Activated CD4-positive, alpha-beta T cell treated with anti-CD3 and anti-CD28 coated beads, Interleukin-2, amount 50 U/mL, for 4 hours (primary cell): ENCODE measurements around the gene PTK6.
"Not testable (repeated sequence)": the region's sequence is repeated elsewhere in the genome, so short reads cannot be mapped to it uniquely, and the experiment has no call there.

Source experiments
- DNase-seq, 2 experiments: peaks; one replicate each; pipeline ENCODE4 v3.0.0-alpha.2; 2020

Gene PTK6

GRCh38 chr20:63568986-63569949 is 32.1 kb upstream of the PTK6 start:
- no peak for DNase-seq

DNA sequence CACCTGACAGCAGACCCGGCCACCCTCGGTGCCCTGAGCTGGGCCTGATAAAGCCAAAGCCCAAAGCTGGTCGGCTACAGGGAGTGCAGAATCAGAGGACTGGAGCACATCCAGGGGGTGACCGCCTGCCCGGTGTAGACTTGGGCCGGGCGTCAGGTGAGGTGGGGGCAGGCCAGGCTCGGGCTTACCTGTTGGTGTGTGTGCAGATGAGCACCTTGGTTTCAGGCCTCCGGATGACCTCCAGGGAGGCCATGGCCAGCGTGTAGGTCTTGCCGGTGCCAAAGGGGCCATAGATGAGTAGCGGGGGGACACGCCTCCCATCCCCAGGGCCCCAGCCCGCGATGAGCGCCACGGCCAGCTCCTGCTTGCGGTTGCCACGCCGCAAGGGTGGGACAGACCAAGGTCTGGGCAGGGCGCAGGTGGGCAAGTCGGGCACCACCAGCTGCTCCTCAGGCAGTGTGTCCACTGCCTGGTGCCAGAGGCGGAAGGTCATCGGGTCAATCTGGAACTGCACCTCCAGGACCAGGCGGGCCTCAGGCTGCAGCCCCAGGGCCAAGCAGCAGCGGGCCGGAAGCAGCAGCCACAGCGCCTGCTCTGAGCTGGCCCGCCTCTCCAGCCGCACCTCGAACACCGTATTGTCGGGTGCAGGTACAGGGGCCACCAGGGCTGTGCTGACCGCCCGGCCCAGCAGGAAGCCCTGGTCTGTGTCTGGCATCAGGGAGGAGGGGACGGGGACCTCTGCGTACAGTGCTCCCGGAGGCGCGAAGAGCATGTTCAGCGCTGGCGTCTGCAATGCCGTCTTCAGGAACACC is 31.2 kb upstream of the PTK6 start:
- no peak for DNase-seq

GRCh38 chr20:63567386-63568169 is 30.4 kb upstream of the PTK6 start:
- DNase-seq, result peak in 1 of 2 experiments; percentile 37

- no peak for DNase-seq
Measured at GRCh38 chr20:63567136-63567385, 29.9 kb upstream of the PTK6 start.

GRCh38 chr20:63566395-63567135 is 29.4 kb upstream of the PTK6 start:
- no peak for DNase-seq

DNA sequence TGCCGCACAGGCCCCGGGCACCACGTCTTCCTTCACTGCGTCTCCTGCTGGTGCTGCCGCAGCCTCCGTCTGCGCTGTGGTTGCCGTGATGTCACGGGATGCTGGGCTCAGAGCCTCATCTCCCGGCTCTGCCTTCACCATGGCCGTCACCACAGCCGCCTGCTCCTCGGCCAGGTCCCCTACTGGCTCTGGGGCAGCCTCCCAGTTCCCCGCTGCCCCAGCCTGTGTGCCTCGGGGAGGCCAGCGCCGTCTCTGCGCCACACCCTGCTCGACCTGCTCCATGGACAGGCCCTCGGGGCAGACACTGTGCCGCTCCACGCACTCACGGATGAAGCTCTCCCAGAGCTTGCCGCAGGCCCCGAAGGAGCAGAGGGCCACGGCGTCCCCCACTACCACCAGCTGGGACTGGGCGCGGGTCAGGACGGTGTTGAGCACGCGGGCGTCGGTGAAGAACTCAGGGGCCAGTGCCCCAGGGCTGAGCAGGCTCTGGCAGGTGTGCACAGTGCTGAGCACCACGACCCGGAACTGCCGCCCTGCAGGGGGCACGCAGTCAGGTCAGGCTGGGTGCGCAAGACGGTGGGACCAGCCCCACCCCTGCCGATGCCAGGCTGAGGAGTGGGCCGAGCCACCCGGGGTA is 28.6 kb upstream of the PTK6 start:
- DNase-seq, result no peak

- no peak for DNase-seq
Measured at GRCh38 chr20:63565021-63565698, 28.0 kb upstream of the PTK6 start.

GRCh38 chr20:63564036-63564810 is 27.0 kb upstream of the PTK6 start:
- DNase-seq, result no peak

DNA sequence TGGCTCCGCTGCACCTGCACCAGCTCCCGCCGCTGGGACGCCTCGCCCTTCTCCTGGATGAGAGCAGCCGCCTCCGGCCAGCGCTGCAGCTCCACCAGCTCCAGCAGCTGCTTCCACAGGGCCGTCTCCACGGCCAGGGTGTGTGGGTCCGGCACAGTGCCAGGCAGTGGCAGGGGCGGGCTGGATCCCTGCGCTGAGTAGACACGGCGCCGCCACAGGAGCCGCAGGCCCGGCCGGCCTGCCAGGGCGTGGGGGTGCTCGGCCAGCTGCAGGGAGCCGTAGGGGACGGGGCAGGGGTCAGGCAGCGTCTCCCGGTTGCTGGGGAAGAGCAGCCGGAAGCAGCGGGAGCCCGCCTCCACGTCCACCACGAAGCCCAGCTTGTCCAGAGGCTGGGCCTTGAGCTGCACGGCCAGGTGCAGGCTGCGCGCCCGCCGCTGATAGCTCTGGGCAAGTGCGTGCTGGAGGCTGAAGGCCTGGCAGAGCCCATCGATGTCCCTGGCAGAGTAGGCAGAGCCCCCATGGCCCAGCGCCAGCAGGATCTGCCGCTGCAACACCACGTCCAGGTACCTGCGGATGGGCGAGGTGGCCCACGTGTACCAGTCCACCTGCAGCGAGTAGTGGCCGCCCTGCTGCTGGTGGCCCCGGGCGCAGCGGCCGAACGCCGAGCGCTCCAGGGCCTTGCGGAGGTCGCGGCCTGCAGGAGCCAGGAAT is 26.2 kb upstream of the PTK6 start:
- DNase-seq, result no peak

DNA sequence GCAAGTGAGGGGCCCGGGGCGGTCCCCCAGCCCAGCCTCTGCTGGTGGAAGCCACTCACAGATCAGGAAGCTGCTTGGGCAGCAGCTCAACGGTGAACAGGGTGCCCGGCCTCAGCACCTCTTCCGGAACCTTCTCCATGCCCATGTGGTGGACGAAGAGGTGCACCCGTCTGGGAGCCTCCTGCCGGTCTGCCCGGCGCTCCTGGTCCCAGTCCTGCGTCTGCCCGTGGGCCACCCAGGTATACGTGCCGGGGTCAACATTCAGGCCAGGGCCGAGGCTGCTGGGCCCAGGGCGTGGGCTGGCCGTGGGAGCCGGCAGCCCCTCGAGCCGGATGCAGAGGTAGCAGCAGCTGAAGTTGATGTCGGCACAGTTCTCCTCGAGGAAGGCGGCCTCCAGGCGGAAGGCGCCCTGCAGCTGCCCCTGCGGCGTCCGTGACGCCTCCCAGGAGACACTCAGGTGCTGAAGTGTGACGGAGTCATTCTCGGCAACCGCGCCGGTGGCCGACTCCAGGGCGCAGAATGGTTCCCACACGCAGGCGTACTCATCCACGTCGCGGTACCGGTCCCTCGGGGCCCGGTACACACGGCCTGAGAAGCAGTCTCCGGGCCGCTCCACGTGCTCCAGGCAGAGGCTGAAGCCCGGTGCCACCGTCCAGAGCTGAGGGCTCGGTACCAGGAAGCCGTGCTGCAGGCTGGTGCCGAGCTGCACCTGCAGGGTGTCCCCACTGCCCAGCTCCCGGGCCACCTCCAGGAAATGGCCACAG is 25.5 kb upstream of the PTK6 start:
- DNase-seq, result no peak

- no peak for DNase-seq
Measured at GRCh38 chr20:63561624-63562396, 24.6 kb upstream of the PTK6 start.

DNA sequence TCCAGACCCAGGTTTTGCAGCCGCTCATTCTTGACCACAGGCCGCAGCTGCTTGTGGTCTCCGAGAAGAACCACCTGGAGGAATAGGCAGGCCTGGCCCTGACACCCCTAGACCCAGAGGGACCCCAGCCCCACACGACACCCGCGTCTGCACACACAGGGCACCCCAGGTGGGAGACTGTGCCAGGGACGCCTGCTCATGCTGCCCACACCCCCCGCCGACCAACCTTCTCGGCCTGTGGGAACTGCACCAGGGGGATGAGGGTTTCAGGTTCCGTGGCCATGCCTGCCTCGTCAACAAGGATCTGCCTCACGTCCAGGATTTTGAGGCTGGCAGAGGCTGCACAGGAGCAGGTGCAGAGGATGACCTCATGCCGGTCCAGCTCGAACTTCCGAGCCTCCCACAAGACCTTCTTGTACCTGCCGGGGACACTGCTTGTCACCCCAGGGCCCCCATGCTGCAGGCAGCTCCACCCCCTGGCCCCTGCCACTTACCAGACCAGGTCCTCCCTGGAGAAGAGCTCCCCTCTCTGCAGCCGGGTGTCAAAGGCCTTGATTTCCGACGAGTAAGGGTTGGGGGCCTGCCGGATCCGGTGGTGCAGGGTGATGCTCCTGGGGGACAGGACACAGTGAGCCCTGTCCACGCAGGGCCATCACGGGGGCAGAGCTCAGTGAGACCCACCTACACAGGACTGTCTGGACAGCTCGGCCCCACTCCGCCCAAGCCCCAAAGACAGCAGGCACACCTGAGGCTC is 23.9 kb upstream of the PTK6 start:
- DNase-seq, result no peak

DNA sequence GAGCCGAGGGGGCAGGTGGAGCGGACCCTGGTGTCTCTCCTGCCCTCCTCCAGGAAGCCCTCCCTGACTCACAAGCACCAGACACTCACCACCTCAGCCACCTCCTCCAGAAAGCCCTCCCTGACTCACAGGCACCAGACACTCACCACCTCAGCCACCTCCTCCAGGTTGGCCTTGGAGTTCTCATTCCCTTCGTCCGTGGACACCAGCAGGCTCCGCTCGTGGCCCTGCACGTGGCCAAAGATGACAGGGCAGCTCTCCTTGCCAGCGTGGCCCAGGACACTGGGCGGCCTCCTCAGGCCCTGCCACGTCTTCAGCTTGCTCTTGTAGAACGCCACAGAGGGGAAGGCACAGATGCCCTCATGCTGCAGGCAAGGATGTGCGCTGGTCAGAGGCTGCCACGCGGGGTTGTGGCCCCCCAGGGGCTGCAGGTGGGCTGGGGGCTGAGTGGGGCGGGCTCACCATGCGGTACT is 23.2 kb upstream of the PTK6 start:
- DNase-seq, result no peak

GRCh38 chr20:63559485-63560332 is 22.5 kb upstream of the PTK6 start:
- DNase-seq, result not testable (repeated sequence)

- DNase-seq, result no peak
Measured at GRCh38 chr20:63558804-63559484, 21.8 kb upstream of the PTK6 start.

DNA sequence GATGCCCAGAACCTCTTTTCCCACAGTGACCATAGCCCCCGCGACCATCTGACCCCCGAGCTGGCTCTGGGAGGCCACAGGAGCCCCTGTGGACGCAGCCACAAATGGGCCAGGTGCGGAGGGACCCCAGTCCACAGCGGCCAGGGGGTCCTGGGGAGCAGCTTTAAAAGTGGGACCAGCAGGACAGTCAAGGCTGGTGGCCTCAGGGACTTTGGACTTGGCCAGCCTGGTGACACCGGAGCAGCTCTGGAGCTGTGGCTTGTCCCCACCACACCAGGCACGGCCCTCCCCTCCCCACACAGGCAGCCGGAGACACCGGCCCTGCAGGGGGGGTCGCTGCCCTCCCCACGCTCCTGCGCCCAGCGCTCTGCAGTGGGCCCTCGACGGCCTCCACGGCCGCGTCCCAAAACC is 20.3 kb upstream of the PTK6 start:
- DNase-seq, result no peak
